GM21447 (cell line): ENCODE results near the gene CIDEB.

Source experiments
- ATAC-seq: cut with Tn5 transposase; IDR thresholded peaks from one replicate; pipeline ENCODE4 v1.9.1; 2021; ENCODE audit not compliant: unreplicated experiment

CIDEB gene

DNA sequence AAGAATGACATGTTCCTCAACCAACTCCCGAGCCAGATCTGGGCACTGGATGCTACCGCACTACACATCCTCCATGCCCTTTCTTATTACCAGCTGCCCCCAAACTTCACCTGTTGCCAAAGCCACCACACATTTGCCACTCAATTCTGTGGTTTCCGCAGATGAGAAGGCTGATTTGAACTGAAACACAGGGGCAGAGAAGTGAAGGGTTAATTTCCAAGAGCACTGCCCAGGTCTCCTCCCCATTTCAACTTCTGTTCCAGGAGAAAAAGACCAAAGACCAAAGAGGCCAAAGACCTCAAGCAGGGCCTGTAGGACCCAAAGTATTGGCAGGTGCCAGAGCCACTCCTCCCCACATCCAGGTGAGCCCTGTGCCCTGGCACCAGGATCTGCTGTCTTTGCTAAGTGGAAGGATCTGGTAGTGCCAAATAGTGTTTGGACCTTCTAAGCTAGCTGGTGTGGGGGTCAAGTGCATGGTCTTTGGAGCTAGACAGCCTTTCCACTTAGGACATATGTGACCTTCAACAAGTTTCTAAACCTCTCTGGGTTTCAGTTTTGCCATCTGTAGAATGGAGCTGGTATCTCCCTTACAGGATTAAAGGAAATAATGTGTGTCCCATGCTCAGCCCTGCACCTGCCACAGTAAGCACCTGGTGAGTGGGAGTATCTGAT lies 16.2 kb downstream of the CIDEB start:
- no peak for ATAC-seq

DNA sequence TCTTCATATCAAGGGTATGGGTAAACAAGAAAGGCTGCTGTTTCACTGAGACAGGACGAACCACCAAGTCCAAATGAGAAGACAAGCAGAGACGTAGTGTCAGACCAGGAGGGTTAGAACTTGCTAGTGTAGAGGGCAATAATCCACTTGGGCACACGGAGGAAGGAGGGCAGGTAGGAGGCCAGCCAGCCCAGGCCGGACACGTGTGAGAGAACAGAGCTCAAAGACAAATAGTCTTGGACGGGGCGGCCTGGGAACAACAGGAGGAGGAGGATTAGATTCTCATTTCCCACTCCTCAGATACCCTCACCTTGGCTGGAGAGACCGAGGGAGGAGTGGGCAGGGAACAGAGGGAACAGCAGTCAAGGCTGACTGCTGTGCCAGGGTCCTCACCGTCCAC lies 17.0 kb downstream of the CIDEB start:
- ATAC-seq: no peak

DNA sequence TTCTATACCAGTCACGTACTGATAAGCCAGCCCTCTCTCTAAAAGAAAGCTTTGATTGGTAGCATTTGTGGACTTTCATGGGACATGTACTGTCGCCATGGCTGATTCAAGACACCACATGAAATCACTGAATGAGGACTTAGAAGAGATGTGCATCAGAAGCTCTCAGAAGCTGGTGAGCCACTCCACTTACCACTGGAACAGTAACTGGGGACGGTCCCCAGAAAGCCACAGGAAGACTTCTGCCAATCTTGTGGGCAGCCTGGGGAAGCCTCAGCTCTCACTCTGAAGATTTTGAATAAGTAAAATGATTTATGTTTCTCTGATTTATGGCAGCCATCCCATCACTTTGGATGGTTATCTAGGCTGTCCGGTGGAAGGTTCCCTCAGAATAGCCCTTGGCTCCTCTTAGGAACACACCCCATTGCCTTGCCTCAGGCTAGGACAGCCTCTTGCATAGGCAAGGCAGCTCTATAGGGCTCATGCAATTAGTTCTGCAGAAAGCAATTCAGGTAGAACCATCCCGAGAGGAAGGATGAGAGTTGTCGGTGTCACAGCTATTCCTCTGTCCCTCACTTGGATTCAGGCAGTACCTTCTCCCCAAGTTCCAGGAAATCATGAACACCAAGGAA lies 18.0 kb downstream of the CIDEB start:
- ATAC-seq: peak; percentile 69

DNA sequence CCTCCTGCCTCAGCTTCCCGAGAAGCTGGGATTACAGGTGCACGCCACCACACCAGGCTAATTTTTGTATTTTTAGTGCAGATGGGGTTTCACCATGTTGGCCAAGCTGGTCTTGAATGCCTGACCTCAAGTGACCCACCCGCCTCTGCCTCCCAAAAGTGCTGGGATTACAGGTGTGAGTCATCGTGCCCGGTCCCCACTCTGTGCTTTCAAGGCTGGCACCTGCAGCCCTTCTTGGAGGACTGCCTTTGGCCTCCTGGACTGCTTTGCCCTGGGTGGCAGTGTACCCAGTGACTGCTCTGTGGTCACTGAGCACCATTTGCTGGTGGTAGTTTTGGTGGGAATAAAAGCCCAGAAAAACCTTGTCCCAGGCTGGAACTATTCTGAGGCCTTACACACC lies 20.8 kb downstream of the CIDEB start:
- no peak for ATAC-seq

DNA sequence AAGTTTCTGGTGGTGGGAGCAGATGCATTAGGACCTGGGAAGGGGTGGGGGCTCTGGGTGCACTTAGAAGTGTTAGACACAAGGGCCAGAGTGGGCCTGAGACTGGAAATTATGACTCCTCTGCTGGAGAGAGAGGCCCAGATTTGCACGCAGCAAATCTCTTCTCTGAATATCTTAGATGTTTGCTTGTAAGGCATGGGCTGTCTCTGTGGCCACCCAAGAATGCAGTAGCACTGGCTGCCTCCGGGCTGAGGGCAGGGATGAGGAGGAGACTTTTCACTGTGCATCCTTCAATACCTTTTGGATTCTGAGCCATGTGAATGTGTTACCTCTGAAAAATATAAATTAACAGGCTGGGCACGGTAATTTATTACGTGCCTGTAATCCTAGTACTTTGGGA lies 22.4 kb downstream of the CIDEB start:
- ATAC-seq: no peak

DNA sequence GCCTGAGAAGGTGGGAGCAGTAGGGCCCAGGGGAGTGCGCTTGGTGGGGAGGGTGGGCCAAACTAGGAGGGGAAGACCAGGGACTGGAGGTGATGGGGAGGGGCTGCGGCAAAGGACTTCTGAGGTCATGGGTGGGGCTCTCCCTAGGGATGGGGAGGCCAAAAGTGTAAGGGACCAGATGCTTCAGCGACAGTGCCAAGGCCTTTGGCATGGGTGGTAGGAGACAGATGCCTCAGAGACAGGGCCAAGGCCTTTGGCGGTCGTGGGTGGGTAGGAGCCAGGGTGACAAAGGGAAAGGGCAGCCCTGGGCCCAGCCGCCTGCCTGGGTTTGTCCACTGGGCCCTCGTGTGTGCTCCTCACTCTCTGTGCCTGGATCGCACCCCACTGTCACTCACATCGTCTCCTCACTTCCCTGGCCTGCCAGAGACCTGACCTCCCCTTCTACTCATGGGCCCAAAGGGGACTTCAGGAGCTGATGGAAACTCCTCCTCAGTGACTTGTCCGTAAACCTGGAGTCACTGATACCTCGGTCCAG lies 23.2 kb downstream of the CIDEB start:
- ATAC-seq: no peak

DNA sequence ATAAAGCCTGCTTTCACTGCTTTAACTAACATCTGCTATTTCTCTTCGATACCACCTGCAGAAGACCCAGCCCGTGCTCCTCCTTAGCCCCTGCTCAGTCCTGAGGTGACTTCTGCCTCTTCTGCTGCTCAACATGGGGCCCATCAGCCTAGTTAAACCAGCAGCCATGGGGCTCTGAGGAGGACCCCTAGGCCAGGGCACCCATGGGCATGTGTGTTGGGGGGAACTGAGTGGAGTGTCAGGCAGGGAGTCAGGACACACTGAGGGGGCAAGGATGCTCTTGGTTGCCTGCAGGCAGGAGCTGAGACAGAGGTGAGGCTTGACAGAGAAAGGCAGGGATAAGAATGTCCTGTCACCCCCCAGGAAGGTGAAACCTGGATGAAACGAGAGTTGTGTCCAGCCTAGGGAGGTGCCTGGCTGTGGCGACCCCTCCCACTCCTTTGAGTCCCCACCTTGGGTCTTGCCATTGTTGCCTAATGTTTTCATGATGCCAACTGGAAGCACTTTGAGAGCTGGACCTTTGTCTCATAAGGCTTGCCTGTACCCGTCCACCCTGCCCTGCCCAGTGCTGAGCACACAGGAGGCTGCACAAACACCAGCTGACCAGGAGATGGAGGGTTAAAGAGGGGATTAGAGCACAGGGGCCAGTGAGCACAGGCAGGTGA lies 23.8 kb downstream of the CIDEB start:
- ATAC-seq: no peak

DNA sequence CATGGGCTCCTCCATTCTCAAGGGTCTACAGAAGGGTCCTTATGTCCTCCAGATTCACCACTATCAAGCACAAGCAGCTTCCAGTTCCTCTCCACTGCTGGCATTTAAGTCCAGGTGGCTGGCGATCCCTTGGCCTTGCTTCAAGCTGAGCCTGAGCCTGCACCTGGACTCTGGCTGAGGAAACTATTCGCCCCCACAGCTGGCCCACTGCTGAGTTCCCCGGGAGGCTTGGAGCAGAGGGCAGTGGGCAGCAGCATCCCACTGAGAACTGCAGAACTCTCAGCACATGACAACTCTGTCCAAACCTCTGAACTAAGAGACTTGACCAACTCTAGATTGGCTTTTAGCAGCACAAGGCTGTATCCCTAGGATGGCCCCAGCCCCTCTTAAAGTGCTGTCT lies 25.0 kb downstream of the CIDEB start:
- ATAC-seq: no peak

DNA sequence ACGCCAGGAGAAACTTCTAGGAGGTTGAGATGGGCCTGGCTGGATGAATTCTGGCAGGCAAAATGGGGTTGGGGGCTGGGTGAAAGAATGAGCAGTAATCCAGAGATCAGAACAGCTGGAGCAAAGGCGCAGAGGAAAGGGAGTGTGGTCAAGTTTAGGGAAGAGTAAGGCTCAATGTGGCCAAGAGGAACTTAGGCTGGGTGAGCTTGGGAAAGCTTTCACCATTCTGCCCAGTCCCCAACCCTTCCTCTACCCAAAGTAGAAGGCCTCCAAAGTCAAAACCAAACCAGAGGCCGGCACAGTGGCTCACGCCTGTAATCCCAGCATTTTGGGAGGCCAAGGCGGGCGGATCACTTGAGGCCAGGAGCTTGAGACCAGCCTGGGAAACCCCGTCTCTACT lies 26.1 kb downstream of the CIDEB start:
- ATAC-seq: no peak

DNA sequence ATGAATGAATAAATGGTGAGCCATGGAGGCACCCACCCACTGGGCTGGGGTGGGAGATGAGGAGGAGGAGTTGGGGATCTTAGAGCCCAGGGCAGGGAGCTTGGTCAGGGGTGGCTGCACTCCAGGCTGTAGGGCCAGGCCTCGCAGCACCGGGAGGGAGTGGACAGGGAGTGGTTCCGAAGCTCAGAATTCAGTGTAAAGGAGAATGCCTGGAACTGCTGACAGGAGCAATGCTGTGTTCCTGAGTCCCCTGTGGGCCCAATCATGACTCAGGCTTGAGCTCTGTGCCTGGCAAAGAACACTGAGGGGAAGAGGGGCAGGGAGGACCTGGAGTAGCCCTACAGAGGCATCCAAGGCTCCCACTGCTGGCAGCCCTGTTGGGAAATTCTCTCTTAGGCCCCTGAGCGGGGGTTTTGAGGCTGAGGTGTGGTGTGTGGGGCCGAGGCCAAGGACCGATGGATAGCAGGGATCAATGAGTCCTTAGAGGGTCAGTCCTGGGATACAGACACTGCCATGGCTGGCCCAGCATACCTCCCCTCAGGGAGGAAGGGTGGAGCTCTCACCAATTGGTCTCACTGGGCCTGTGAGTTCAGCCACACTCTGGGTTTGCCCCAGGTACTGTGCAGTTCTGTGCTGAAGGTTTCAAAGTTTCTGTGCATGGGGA lies 26.8 kb downstream of the CIDEB start:
- ATAC-seq: no peak

DNA sequence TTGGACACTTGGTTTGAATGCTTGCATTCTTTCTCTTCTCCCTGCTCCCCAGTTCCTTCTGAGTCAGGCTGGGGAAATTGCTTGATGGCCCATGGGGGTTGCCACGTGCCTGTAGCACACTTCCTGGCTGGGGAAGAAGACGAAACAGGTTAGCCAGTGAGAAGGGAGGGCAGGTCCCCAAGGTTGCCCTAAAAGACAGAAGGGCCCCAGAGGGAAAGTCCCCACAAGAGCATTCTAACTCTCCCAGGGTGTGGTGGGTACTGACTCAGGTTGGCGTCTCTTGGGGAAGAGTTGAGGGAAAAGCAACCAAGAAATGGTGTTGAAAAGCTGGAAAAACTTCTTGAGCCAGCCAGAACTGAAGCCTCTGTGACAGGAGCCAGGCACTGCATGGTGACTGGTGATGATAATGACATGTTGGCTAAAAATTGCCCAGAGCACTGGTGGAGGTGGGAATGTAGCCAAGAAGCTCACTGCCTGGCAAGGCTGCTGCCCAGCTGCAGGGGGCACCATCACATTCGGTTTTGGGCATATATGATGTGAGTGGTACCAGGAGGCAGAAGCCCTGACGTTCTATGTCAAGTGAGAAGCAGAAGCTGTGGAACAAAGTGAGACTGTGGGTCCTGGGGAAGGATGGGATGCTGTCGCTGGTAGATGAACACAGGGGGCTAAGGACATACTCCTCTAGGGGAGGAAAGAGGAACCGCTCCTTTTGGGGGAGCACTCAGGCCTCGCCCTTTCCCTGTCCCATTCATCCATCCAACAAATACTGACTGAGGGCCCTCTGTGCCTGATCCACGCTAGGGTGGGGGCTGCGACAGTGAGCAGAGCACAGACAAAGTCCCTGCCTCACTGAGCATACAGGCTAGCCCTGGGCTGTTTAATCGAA lies 28.2 kb downstream of the CIDEB start:
- ATAC-seq: peak; percentile 69

DNA sequence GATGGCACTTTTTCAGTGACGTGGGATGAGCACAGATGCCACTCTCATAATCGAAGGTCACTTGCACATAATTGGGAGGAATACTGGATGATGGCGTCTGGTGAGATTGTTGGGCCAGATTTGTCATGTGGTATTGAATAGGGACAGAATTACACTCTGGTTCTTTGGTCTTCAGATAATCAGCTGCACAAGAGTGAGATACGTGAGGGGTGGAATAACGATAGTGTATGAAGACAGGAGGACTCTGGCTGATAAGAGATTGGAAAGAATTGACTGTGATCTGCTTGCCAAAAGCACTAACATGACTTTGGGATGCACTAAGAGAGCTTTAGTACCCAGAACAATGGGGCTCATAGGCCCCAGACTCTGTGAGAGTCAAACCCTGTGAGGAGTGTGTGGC lies 29.4 kb downstream of the CIDEB start:
- ATAC-seq: no peak

DNA sequence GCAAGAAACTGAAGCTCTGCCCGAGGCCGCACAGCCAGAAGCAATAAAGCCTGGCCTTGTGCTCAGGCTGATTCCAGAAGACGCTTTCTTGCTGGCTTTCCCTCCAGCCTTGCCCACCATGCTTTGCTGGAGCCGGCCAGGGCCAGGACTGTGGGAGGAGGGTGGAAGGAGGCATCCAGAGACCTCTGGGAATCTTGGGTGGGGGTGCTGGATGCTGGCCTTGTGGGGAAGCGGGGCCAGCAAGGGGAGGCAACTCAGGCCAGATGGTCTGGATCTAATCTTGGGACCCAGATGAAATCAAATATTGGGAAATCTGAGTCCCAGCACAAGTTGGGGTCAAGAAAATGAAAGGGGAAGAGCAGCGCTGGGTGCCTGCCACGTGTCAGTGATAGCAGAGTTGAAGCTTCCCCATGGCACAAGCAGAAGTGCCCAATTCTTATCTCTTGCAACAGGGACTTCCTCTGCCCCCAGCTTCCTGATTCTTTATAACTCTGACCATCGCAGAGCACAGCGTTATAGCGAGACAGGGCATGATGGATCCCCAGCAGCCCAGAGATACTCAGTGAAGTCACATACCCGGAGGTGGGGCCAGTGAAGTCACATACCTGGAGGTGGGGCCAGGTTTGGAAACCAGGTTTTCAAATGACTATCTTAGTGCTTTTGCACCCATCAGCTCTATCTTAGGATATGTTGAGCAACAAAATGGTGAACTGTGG lies 30.0 kb downstream of the CIDEB start:
- ATAC-seq: no peak

DNA sequence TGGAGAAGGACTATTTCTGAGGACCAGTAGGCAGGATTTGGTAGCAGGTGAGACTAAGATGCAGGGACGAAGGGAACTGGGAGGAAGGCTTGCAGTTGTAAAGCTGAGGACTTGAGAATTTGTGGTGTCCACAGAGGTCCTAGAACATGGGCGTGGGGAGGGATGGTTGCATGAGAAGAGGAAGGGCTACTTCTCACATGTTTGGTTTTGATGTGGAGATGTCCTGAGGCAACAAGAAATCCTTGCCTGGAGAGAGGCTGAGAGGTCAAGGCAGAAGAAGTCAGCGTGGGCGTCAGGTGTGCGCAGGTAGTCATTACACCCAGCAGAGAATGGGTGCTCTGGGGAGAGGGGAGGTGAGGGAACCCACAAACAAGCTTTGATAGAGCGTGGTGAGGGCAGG lies 30.7 kb downstream of the CIDEB start:
- no peak for ATAC-seq

DNA sequence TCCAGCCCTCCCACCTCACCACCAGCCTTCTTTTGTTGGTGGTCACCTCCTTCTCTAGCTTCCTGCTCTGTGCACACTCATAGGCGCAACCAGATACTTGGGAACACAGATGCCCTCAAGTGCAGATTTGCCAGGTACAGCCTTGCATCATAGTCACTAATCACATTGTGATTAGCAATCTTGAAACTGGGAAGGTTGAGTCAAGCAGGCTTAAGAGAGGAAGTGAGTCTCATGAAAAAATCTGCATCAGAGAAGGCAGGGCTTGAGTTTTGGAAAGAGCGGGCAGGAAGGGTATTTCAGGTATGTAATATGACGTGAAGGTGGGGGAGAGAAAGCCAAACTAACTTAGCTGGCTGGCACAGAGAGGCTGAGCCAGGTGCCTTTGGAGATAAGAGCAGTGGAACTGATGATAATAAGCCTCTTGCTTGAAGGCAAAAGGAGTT lies 33.7 kb downstream of the CIDEB start:
- peak; percentile 50 for ATAC-seq

DNA sequence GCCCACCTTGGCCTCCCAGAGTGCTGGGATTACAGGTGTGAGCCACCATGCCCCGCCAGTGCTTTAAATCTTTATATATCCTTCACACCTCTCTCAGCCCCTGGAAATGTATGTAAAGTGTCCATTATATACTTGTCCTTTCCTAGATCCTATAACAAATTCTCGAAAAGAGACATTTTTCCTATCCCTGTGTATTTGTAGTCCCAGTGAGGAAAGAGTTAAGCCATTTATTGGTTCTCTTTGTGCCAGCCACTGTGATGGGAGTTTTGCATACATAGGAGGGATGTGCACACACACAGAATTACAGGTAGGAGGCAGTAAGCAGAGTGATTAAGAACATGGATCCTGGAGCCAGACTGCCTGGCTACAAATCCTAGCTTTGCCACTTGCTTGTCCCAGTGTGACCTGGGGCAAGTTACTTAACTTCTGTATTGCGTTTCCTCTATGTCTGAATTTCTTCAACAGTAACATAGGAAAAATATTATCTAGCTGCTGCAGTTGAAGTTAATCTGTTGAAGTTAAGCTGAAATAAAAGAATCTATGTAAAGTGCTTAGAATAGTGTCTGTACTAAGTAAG lies 34.3 kb downstream of the CIDEB start:
- ATAC-seq: no peak

DNA sequence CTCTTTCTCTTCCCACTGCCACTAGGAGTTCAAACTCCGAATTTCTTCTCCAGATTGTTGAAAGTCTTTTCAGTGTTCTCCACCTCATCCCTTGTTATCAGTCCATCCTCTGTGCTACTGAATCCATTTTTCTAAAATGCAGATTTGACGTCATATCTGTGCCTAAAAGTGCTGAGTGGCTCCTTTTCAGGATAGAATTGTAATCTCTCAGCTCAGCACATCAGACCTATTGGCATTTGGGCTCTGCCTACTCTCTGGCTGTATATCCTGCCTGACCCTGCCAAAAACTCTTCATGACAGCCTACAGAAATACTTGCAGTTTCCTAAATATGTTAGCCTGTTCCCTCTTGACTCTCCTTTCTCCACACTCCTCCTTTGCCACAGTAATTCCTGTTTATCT lies 35.3 kb downstream of the CIDEB start:
- no peak for ATAC-seq

DNA sequence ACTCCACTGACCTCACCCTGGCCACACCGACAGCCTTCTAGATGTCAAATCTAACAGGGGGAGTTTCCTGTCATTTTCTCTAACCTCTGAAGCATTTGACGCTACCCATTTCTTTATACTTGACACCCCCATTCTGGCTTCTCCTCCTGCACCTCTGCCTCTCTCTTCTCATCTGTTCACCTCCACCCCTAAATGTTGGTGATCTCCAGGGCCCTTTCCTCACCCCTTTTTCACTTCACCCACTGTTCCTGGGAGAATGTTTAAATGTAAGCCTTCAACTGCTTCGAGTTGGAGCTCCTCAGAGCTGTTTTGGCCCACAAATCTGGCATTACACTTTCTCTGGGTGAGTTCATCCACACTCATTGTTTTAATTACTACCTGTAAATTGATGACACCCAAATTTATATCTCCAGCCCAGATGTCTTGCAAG lies 35.9 kb downstream of the CIDEB start:
- no peak for ATAC-seq

DNA sequence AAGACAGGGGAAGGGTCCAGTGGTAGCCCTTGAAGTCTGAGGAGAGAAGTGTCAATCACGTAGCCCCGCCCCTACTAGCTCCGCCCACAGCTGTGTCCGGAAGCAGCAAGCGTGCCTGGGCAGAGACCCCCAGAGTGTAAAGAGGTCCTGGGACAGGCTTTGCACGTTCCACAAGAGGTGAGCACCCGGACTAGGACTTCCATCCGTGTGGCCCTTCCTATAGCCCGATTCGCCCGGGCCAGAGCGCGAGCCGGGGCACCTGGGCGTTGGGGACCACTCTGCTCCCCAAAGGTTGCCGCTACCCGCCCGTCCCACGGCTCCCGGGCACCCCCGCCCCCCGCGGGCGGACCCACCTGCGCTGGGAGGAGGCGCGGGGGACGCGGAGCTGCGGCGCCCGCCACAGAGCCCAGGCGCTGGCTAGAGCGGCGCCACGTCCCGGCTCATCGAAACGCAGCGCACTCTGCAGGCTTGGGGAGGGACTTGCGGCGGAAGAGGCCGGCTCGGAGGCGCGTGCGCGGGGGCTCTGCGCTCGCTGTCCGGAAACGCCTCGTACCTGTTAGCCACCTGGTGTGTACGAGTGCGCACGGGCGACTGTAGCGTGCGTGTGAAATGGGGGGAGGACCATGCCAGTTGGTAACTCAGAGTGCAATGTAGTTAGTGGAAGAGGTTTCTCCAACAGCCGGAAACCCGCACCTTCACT lies 36.5 kb downstream of the CIDEB start, which contains the start of gene RABGGTA:
Gene RABGGTA, minus strand, starts transcription at position 464 of the 700 bp plus-strand sequence. CDS start 482 bp downstream, outside the sequence.
- peak; percentile 76 for ATAC-seq
